IPS DF 6.9 (cell line): ENCODE measurements around the gene PROSER2.
A peak's percentile ranks its signal among the peaks of the same experiment; 100 is the strongest.

ENCODE experiments used
- DNase-seq: peaks from one replicate; pipeline ENCODE4 v3.0.0-alpha.2; 2013; ENCODE audit warnings: low read depth, low spot score
- H3K27ac ChIP-seq: one replicate; pipeline ENCODE4 v1.5.1; 2013; ENCODE audit warnings: low read length, control low read depth
- H3K27me3 ChIP-seq: 2 replicates; pipeline ENCODE4 v1.6.1; 2013; ENCODE audit warnings: mild to moderate bottlenecking, low read length; ENCODE audit not compliant: control insufficient read depth, insufficient read depth
- H3K36me3 ChIP-seq: 2 replicates; pipeline ENCODE4 v1.6.1; 2013; ENCODE audit warnings: low read length; ENCODE audit not compliant: control insufficient read depth, insufficient read depth
- H3K4me1 ChIP-seq: 2 replicates; pipeline ENCODE4 v1.6.1; 2013; ENCODE audit warnings: low read length; ENCODE audit not compliant: control insufficient read depth, insufficient read depth
- H3K4me3 ChIP-seq: 2 replicates; pipeline ENCODE4 v1.5.1; 2013; ENCODE audit warnings: mild to moderate bottlenecking, low read length
- H3K9me3 ChIP-seq: 2 replicates; pipeline ENCODE4 v1.6.1; 2013; ENCODE audit warnings: low read length, inconsistent platforms; ENCODE audit not compliant: control insufficient read depth, insufficient read depth
- WGBS: extraction: QIAGEN DNeasy Blood & Tissue Kit; methylation state at CpG from one replicate; pipeline ENCODE4 v1.1.7; 2013; ENCODE audit warnings: mixed read lengths, missing lambda C conversion rate; ENCODE audit not compliant: insufficient read length, insufficient coverage; 5-methylcytosine and 5-hydroxymethylcytosine counted together

PROSER2 gene

GRCh38 chr10:11822809-11823121 lies 391 bp upstream of the PROSER2 start:
- Histone ChIP-seq H3K4me1 (no peaks in the 10 kb centered on the region), H3K27ac (no peak overlapping the region), H3K4me3 (peak overlapping the region; percentile 55; the same call in 1 of the 2 replicates), H3K27me3 (0 out of 2 replicates have a peak, but pooled peaks cover 1% of the 10 kb centered on the region), H3K9me3 (no peaks in the 10 kb centered on the region), H3K36me3 (no peaks in the 10 kb centered on the region)
- no CpG with 5 or more reads among the region's 8 CpGs for WGBS
- DNase-seq, result no peak

DNA sequence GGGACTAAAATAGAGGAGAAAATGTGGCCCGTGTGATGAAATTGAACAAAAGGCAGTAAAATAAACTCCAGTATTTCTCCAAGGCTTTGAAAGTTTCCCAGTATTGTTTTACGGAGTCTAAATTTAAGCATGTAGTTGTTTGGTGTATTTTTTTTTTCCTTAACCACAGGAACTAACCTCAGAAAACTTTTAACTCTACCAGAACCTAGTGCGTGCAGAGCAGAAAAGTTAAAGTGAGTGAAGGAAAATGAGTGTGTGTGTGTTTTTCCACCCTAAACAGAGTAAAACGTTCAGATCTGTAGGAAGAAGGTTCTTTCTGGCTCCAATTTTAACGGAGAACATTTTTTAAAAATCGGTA lies 812 bp downstream of the PROSER2 start:
- no peak for DNase-seq
- H3K36me3 ChIP-seq, result no peaks in the 10 kb centered on the region
- H3K27me3 ChIP-seq, result 0 out of 2 replicates have a peak, but pooled peaks cover 1% of the 10 kb centered on the region
- no CpG with 5 or more reads among the region's 6 CpGs for WGBS
- no peak overlapping the region for H3K27ac ChIP-seq
- peak overlapping the region; percentile 55; the same call in 1 of the 2 replicates for H3K4me3 ChIP-seq
- H3K4me1 ChIP-seq, result peaks cover 3% of the 10 kb centered on the region
- H3K9me3 ChIP-seq, result no peaks in the 10 kb centered on the region

GRCh38 chr10:11824376-11824775 lies 1.2 kb downstream of the PROSER2 start:
- peaks cover 3% of the 10 kb centered on the region for H3K4me1 ChIP-seq
- no peak for DNase-seq
- no peaks in the 10 kb centered on the region for H3K36me3 ChIP-seq
- H3K27ac ChIP-seq, result no peak overlapping the region
- H3K4me3 ChIP-seq, result no peak overlapping the region
- H3K27me3 ChIP-seq, result 0 out of 2 replicates have a peak, but pooled peaks cover 1% of the 10 kb centered on the region
- no peaks in the 10 kb centered on the region for H3K9me3 ChIP-seq
- WGBS, result no CpG with 5 or more reads among the region's 6 CpGs

GRCh38 chr10:11824825-11825224 lies 1.7 kb downstream of the PROSER2 start:
- Histone ChIP-seq H3K9me3 (no peaks in the 10 kb centered on the region), H3K36me3 (no peaks in the 10 kb centered on the region), H3K4me3 (no peak overlapping the region), H3K27ac (no peak overlapping the region), H3K4me1 (peaks cover 3% of the 10 kb centered on the region), H3K27me3 (0 out of 2 replicates have a peak, but pooled peaks cover 1% of the 10 kb centered on the region)
- no CpG with 5 or more reads among the region's 11 CpGs for WGBS
- DNase-seq, result no peak

GRCh38 chr10:11825796-11826414 lies 2.7 kb downstream of the PROSER2 start:
- Histone ChIP-seq H3K27ac (no peak overlapping the region), H3K4me3 (no peak overlapping the region), H3K9me3 (no peaks in the 10 kb centered on the region), H3K4me1 (peaks cover 3% of the 10 kb centered on the region), H3K36me3 (no peaks in the 10 kb centered on the region), H3K27me3 (0 out of 2 replicates have a peak, but pooled peaks cover 1% of the 10 kb centered on the region)
- WGBS, result no CpG with 5 or more reads among the region's 19 CpGs
- no peak for DNase-seq

- Histone ChIP-seq H3K9me3 (no peaks in the 10 kb centered on the region), H3K4me1 (peaks cover 3% of the 10 kb centered on the region), H3K27ac (no peak overlapping the region), H3K27me3 (0 out of 2 replicates have a peak, but pooled peaks cover 1% of the 10 kb centered on the region), H3K36me3 (no peaks in the 10 kb centered on the region), H3K4me3 (no peak overlapping the region)
- no peak for DNase-seq
- no CpG with 5 or more reads among the region's 10 CpGs for WGBS
These were observed 3.9 kb downstream of the PROSER2 start for GRCh38 chr10:11827006-11827405.

- H3K9me3 ChIP-seq, result no peaks in the 10 kb centered on the region
- no peak for DNase-seq
- 0 out of 2 replicates have a peak, but pooled peaks cover 1% of the 10 kb centered on the region for H3K27me3 ChIP-seq
- H3K27ac ChIP-seq, result no peak overlapping the region
- no peak overlapping the region for H3K4me3 ChIP-seq
- H3K4me1 ChIP-seq, result peaks cover 3% of the 10 kb centered on the region
- no CpG with 5 or more reads among the region's 6 CpGs for WGBS
- H3K36me3 ChIP-seq, result no peaks in the 10 kb centered on the region
These were observed 4.3 kb downstream of the PROSER2 start for GRCh38 chr10:11827414-11827813.

- no peak overlapping the region for H3K27ac ChIP-seq
- no peak for DNase-seq
These were observed 5.6 kb downstream of the PROSER2 start for GRCh38 chr10:11828682-11829284.

GRCh38 chr10:11830836-11831519 lies 7.8 kb downstream of the PROSER2 start:
- Histone ChIP-seq H3K36me3 (no peaks in the 10 kb centered on the region), H3K4me1 (peaks cover 3% of the 10 kb centered on the region), H3K4me3 (no peak overlapping the region), H3K9me3 (no peaks in the 10 kb centered on the region), H3K27ac (no peak overlapping the region), H3K27me3 (no peaks in the 10 kb centered on the region)
- no peak for DNase-seq
- no CpG with 5 or more reads among the region's 4 CpGs for WGBS

More at GRCh38 chr10:11828682-11829284, 5.6 kb downstream of the PROSER2 start:
- Histone ChIP-seq H3K4me3 (no peak overlapping the region), H3K27me3 (0 out of 2 replicates have a peak, but pooled peaks cover 1% of the 10 kb centered on the region), H3K36me3 (no peaks in the 10 kb centered on the region), H3K4me1 (peaks cover 3% of the 10 kb centered on the region), H3K9me3 (no peaks in the 10 kb centered on the region)
- no CpG with 5 or more reads among the region's 11 CpGs for WGBS

GRCh38 chr10:11831520-11831951 lies 8.4 kb downstream of the PROSER2 start:
- H3K4me1 ChIP-seq, result peaks cover 3% of the 10 kb centered on the region
- H3K27me3 ChIP-seq, result no peaks in the 10 kb centered on the region
- H3K9me3 ChIP-seq, result no peaks in the 10 kb centered on the region
- H3K27ac ChIP-seq, result no peak overlapping the region
- H3K36me3 ChIP-seq, result no peaks in the 10 kb centered on the region
- DNase-seq, result no peak
- WGBS, result no CpG with 5 or more reads among the region's 7 CpGs
- no peak overlapping the region for H3K4me3 ChIP-seq
